HG02870 (cell line): Measurements from ENCODE around the gene SPRYD4.
"Not testable (repeated sequence)": the region's sequence is repeated elsewhere in the genome, so short reads cannot be mapped to it uniquely, and the experiment has no call there.

Experiments
- ATAC-seq: cut with Tn5 transposase; IDR thresholded peaks from one replicate; pipeline ENCODE4 v1.9.1; 2021; ENCODE audit warnings: mild to moderate bottlenecking, moderate library complexity; ENCODE audit not compliant: unreplicated experiment

Gene SPRYD4

GRCh38 chr12:56468216-56469006, at the start of gene SPRYD4:
Gene SPRYD4, plus strand, starts transcription at chr12:56468578. Its CDS starts 14 bp downstream, at chr12:56468592.
- peak; percentile 84 for ATAC-seq

- ATAC-seq: no peak
These were observed 48.0 kb upstream of the SPRYD4 start for GRCh38 chr12:56420411-56420810.

DNA sequence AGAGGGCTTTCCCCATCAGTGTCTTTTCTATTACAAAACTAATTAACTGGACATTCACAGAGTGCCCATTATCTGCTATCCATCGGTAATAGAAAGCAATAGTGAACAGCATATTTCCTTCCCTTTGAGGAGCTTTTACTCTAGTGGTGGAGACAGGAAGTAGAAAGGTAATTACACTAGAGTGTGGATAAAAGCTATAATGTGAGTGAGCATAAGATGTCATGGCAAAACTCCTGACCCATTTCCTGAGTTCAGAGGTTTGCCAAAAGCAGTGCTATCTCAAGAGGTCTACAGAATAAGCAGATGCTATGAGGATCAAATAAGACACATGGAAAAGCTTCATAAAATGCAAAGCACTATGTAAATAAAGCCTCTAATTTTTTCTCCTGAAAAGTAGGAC, 43.2 kb upstream of the SPRYD4 start:
- ATAC-seq: no peak

DNA sequence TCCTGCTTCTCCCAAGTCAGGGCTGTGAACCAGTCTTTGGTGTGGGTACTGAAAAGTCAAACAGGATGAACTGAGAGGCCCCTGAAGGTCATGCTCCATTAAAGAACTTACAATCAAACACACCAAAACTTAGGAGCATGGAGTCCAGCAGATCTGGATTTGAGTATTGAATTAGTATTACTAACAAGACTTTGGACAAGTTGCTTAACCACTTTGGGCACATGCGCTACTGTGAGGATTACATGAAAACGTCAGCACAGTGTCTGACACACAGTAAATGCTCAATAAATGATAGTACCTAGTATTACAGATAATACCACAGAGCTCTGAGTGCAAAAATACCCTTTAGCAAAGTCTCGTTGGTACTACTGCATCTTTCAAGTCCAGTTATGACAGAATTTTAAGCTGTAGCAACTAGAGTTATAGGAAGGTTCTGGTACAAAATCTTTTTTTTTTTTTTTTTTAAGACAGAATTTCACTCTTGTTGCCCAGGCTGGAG, 42.4 kb upstream of the SPRYD4 start:
- no peak for ATAC-seq

- ATAC-seq: no peak
These were observed 37.1 kb upstream of the SPRYD4 start for GRCh38 chr12:56431288-56431687.

DNA sequence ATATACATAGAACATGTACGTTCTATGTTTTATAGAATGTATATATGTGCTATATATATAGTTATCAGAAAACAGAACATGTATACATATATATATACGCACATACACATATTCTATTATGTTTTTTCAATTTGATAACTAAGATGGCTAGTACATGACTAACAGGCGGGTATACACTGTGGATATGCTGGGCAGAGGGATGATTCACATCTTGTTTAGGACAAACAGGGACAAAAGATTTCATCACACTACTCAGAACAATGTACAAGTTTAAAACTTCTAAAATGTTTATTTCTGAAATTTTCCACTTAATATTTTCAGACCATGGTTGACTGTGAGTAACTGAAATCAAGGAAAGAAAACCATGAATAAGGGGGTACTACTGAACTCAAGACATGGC, 36.5 kb upstream of the SPRYD4 start:
- ATAC-seq: no peak

- no peak for ATAC-seq
These were observed 33.5 kb upstream of the SPRYD4 start for GRCh38 chr12:56434828-56435227.

GRCh38 chr12:56437430-56438176, 30.8 kb upstream of the SPRYD4 start:
- ATAC-seq: no peak

GRCh38 chr12:56443208-56443607, 25.2 kb upstream of the SPRYD4 start:
- not testable (repeated sequence) for ATAC-seq

GRCh38 chr12:56448860-56449621, 19.3 kb upstream of the SPRYD4 start, which contains the start of gene TIMELESS:
Gene TIMELESS, minus strand, starts transcription at chr12:56449426. Its CDS starts 15,256 bp downstream, at chr12:56434170.
- ATAC-seq: peak; percentile 94

- no peak for ATAC-seq
These were observed 18.8 kb upstream of the SPRYD4 start for GRCh38 chr12:56449622-56449984.

- no peak for ATAC-seq
These were observed 18.1 kb upstream of the SPRYD4 start for GRCh38 chr12:56450241-56450640.

DNA sequence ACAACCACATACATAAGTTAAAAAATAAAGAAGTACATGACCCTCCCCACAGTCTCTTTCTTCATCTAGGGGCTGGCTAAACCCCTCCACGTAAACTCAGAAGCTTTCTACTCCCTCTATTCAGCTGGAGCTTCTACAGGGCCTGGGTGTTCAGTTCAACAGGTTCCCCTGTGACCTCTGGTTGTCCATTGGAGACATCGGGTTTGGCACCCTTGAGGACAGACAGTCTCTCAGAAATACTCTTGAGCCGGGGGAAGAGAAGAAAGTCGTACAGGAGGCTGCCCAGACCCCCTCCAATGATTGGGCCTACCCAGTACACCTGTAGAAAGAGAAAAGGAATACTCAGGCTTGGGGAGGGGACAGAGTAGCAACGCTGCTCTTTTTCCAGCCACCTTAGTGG, 17.2 kb upstream of the SPRYD4 start:
- no peak for ATAC-seq

DNA sequence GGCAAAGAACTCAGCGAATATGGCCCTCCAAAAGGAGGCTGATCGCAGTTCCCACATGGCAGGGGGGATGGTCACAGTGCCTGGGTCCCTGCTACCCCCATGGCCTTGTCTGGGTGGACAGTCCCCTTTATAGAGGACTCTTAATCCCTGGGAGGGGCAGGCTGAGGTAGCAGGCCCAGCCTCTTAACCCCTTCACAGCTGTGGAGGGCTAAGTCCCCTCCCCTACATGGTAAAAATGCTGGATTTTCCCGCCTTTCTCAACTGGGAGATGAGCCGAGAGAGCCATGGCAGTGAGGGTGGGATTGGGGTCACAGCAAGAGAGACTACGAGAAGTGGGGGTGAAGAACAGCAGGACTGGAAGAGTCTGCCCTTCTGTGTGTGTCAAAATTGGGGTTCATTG, 13.8 kb upstream of the SPRYD4 start, which contains the start of gene MIP:
Gene MIP (minus strand): TSS at position 101 of the 400 bp plus-strand sequence. CDS start 44 bp downstream, at position 57.
- no peak for ATAC-seq

GRCh38 chr12:56457817-56458216, 10.6 kb upstream of the SPRYD4 start:
- no peak for ATAC-seq

DNA sequence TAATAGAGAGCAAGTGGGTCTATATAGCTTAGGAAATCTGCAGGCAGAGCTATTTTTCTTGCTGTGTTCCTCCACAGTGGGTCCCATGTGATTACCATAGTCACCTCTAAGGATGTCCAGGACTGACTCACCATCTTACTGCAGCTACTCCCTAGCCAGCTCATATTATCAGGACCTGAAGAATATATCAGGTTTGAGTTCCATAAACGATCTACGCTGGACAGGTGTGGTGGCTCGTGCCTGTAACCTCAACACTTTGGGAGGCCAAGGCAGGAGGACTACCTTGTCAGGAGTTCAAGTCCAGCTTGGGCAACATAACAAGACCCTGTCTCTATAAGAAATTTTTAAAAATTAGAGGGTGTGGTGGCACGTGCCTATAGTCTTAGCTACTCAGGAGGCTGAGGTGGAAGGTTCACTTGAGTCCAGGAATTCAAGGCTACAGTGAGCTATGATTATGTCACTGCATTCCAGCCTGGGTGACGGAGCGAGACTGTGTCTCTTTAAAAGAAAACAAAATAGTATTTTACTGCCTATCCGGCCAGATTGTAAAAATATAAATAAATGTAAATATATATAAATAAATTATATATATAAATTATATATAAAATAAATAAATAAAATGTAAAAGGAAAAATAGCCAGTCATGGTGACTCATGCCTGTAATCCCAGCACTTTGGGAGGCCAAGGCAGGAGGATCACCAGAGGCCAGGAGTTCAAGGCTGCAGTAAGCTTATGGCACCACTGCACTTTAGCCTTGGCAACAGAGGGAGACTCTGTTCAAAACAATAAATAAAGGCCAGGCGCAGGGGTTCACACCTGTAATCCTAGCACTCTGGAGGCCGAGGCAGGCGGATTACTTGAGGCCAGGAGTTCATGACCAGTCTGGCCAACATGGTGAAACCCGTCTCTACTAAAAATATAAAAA, 6.9 kb upstream of the SPRYD4 start:
- ATAC-seq: no peak

GRCh38 chr12:56462565-56462964, 5.8 kb upstream of the SPRYD4 start:
- ATAC-seq: no peak

- no peak for ATAC-seq
These were observed 891 bp downstream of the SPRYD4 start for GRCh38 chr12:56469007-56469930.

- no peak for ATAC-seq
These were observed 6.0 kb downstream of the SPRYD4 start for GRCh38 chr12:56474389-56474788.
